GM13976 (cell line): ENCODE results near the gene ADAM12.

Experiments used
- DNase-seq: peaks from one replicate; pipeline ENCODE4 v3.0.0; 2012; ENCODE audit warnings: low spot score
- in situ Hi-C: fragments of 300-500 bp; cut with MboI; formaldehyde crosslinking; loops from one replicate; pipeline ENCODE4 v1.12.0; 2022; ENCODE audit warnings: low sequenced_read_pairs, mixed read lengths, inconsistent platforms; ENCODE audit not compliant: unreplicated experiment
- TF ChIP-seq, protein P1 (sequence below): IDR thresholded peaks from 2 replicates; pipeline ENCODE4 v1.5.1; 2012; ENCODE audit warnings: borderline replicate concordance, mild to moderate bottlenecking; ENCODE audit not compliant: insufficient read depth; ENCODE audit errors: extremely low read depth, missing control alignments, control extremely low read depth

ADAM12 gene

GRCh38 chr10:126230587-126230986 is 157.7 kb downstream of the ADAM12 start:
- TF ChIP-seq, protein P1, sequence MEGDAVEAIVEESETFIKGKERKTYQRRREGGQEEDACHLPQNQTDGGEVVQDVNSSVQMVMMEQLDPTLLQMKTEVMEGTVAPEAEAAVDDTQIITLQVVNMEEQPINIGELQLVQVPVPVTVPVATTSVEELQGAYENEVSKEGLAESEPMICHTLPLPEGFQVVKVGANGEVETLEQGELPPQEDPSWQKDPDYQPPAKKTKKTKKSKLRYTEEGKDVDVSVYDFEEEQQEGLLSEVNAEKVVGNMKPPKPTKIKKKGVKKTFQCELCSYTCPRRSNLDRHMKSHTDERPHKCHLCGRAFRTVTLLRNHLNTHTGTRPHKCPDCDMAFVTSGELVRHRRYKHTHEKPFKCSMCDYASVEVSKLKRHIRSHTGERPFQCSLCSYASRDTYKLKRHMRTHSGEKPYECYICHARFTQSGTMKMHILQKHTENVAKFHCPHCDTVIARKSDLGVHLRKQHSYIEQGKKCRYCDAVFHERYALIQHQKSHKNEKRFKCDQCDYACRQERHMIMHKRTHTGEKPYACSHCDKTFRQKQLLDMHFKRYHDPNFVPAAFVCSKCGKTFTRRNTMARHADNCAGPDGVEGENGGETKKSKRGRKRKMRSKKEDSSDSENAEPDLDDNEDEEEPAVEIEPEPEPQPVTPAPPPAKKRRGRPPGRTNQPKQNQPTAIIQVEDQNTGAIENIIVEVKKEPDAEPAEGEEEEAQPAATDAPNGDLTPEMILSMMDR: no peak
- in situ Hi-C loops: no loop called here
- no peak for DNase-seq

GRCh38 chr10:126229686-126230085 is 158.6 kb downstream of the ADAM12 start:
- no peak for DNase-seq
- in situ Hi-C loops: no loop called here
- TF ChIP-seq, protein P1: no peak

GRCh38 chr10:126227762-126228134 is 160.5 kb downstream of the ADAM12 start:
- DNase-seq: no peak
- in situ Hi-C loops: no loop called here
- TF ChIP-seq, protein P1: no peak

DNA sequence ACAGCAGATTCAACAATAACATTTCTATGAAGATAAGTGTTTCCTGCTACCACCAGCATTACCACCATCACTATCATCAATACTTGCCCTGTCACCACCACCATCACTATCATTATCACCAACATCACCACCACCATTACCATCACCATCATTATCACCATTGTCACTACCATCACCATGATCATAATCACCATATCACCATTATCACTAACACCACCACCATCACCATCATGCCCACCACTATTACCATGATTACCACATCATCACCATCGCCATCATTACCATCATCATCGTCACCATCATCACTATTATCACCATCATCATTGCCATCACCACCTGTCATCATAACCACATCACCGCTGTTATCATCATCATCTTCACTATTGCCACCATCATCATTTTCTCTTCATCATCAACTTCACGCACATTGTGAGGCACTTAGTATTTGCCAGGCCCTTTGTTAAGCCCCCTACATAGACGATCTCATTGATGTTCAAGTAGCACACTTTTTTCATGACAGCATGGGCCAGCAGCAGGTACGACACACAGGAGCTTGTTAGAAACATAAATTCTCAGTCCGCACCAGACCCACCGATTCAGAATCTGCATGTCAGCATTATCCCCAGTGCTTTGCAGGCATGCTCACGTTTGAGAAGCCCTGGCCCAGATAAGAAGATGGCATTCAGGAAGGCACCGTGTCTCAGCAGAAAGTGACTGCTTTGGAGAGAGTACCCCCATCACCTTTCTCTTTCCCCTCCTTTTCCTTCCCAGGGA is 161.1 kb downstream of the ADAM12 start:
- DNase-seq: no peak
- TF ChIP-seq, protein P1: no peak
- in situ Hi-C loops: no loop called here

DNA sequence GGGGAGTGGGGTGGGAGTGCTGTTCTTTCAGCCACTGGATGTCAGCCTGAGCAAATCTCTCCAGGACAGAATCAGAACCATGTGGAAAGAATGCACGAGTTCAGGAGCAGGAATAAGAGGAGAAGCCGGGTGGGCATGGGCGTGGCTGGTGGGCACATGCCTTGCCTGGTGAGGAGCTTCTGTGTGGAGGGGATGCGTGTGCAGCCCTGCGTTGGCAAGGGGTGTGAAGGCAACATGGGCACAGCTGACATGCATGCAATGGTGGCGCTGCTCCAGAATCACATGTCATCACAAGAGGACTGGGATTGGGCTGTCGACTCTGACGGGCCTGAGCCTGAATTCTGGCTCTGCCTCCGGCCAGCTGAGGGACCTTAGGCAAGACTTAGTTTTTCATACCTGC is 162.1 kb downstream of the ADAM12 start:
- in situ Hi-C loops: no loop called here
- no peak for DNase-seq
- TF ChIP-seq, protein P1: no peak

DNA sequence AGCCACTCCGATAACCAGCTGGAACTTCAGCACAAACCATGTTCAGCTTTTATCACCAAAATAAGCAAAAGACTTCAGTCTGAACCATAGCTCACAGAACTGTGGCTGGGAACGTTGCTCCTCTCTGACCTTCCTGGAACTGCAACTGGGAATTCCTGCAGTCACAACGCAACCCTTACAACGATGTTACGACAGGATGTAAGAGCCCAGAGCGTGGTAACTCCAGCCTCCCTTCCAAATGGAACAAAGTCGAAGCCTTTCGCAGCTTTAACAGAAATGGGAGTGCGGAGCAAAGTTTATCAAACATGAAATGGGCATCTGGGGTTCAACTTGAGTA is 162.6 kb downstream of the ADAM12 start:
- no peak for DNase-seq
- in situ Hi-C loops: no loop called here
- TF ChIP-seq, protein P1: no peak
